GM21619 (cell line): ENCODE results near the gene NINL.

Experiments
- ATAC-seq: cut with Tn5 transposase; IDR thresholded peaks from one replicate; pipeline ENCODE4 v1.9.1; 2021; ENCODE audit not compliant: unreplicated experiment

NINL gene

DNA sequence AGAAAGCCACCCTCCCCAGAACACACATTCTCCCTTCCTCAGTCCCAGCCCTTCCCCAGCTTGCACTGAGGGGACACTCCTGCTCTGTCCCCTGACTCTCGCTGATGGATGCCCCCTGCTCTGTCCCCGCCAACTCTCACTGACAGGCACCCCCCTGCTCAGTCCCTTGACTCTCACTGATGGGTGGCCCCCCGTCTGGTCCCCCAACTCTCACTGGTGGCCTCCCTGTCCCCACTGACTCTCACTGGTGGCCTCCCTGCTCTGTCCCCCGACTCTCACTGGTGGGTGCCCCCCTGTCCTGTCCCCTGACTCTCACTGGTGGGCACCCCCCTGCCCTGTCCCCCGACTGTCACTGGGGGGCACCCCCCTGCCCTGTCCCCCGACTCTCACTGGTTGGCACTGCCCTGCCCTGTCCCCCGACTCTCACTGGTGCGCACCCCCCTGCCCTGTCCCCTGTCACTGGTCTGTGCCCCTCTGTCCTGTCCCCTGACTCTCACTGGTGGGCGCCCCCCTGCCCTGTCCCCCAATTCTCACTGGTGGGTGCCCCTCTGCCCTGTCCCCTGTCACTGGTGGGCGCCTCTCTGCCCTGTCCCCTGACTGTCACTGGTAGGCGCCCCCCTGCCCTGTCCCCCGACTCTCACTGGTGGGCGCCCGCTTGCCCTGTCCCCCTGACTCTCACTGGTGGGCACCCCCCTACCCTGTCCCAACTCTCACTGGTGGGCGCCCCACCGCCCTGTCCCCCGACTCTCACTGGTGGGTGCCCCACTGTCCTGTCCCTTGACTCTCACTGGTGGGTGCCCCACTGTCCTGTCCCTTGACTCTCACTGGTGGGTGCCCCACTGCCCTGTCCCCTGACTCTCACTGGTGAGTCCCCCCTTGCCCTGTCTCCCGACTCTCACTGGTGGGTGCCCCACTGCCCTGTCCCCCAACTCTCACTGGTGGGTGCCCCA, 116.9 kb downstream of the NINL start:
- ATAC-seq, result no peak

DNA sequence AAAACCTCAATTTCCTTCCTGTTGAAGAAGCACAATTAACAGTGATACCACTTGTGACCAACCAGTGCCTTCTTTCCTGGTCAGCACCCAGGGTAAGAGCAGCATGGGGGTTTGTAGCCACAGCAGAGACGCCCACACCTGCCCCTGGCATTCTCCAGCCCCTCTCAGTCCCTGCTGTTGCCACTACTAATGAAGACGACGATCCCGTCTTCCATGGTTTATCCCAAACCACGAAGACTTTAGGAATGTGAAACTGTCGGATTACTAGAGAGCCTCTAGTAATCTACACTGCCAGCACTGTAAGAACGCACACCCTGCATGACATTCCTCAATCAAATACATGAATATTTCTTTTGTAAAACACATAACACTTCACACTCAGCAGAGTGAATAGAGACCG, 117.9 kb downstream of the NINL start:
- no peak for ATAC-seq

DNA sequence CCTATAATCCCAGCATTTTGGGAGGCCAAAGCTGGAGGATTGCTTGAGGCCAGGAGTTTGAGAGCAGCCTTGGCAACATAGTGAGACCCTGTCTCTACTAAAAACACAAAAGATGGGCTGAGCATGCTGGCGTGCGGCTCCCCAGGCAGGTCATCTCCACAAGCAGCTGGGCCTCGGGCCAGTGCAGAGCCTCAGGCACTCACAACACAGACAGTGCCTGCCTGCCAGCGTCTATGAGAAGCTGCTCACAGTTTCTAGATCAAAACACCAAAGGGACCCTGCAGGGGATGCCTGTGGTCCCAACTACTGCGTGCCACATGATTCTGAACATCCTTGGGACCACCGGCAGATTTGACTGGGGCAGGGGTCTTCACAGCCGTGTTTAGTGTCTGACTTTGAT, 118.5 kb downstream of the NINL start:
- no peak for ATAC-seq

DNA sequence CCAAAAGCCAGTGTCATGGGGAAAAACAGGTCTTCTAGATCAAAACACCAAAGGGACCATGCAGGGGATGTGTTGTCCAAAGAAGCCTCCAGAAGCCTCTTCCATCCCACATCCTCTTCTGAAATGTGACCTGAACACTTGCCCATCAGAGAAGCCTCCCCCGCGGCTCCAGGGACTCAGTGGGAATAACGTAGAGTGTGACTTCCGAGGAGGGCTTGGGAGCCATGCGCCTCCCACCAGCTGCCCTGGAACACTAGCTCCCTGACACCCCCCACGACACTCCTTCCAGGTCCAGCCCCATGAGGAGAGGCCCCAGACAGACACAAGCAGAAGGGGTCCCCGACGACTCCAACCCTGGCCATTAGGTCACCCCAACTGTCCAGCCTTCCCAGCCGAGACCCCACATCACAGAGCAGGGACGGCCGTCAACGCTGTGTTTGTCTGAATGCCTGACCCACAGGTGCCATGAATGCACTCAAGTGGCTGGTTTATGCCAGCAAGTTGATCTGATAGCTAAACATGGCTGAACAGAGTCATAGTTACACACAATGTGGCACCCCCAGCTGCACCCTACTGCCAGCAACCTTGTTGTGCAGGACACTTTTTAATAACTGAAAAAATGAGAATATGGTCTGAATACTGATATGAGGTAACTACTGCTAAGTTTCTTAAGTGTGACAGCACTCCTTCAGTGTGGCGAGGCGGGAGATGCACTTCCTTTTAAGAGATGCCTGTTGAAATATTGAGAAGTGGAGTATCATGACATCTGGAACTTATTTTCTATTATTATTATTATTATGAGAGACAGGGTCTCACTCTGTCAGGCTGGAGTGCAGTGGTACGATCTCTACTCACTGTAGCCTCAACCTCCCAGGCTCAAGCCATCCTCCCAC, 119.8 kb downstream of the NINL start:
- no peak for ATAC-seq

DNA sequence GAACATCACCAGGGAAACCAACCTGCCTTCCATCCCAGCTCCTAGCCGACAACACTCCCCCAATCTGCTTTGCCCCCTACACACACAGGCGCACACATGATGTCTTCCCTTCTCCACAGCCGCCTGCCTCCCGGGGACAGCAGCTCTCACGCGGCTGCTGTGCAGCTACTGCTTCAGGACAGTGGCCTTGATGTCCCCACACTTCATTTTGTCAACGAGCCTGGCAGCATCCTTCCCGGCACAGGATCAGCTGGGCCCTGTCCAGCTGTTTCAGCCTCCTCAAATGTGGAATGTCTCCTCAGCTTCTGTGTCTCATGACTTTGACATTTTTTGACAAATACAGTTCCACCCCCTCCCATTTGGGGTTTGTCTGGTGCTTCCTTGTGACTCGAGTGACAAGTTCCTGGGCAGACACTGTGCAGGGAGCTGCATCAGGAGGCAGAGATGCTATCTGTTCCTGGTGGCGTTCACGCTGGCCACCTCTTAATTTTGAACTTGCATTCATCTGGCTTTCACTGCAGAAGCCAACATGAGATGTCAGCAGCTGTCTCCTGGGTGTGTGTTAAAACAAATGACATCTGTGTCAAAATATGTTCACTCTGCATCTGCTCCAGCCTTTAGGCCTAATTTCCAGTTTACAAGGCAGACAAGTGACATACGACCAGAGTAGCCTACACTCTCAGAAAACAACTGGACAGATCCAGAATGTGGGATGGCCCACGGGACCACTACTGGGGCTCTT, 120.7 kb downstream of the NINL start:
- no peak for ATAC-seq

DNA sequence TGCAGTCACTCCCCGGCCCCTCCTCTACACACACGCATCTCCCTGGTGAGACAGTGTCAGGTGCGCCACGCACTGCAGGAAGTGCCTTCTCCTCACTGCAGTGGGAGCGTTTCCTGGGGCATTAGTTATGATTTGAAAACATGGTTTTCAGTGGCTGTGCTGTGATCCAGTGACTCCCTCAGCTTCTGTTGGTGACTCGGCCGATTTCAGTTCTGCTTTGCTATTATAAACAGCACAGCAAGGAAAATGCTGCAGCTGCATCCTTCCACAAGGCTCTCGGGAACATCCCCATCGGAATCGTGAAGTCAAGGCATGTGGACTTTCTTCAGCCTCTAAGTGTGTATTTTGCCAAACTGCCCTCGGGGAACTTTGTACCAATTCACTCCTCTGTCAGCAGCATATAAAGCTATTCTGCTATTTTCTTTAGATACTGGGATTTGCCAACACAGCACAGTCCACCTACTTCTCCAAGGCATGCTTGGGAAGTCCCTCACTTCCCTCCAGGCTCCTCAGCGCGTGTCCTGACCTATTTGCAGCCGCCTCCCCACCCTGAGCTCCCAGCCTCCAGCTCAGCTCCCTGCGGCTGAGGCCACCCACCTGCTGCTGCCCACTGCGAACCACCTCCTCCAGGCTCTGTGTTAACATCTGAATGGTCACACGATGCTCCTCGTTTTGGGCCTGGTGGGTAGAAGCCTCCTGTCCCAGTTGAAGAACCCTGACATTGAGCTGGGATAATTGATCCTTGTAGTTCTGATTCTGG, 123.4 kb downstream of the NINL start:
- ATAC-seq, result no peak

DNA sequence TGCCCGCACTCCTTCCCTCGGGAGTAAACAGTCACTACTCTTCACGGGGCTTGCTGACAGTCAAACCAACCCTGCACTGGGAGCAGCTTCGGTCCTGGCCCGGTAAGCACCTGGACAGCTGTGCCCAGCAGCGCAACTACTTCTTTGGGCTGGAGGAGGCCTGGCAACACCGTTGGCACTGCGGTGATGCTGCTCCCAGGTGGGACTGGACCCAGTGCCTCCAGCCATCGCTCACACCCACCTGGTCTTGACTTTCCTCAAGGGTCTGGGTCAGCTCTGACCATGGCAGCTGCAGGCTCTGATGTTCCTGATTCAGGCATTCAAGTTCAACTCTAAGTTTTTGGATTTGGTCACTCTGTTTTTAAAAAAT, 124.1 kb downstream of the NINL start:
- ATAC-seq, result no peak

DNA sequence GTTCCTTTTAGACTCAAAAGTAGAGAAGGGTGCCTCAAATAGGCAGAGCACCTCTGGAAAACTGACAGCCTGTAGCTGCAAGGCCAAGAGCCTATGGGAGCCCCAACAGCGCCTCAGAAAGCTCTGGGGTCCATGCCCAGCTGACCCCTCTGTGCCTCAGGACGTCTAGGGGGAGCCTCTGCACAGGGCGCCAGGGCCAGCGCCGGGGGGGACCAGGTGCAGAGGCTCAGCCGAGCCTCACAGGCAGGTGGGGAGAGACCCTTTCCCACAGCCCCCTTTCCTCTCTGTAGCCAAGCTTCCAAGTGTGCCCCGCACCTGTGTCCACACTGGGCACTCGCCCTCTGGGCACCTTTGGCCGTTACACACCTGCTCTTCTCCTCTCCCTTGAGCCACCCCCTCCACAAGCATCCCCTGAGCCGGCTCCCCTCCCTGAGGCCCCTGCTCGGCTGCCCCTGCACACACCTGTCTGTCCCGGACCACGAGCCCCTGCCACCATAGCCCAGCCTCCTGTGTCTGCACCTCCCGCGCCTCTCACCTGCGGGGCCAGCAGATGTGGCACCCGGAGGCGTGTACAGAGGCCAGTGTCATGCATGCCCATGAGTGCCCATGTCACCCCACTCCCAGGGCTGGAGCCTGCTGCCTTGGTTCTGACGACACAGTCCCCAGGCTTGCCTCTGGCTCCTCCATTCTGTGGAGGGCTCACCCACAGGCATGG, 124.6 kb downstream of the NINL start:
- no peak for ATAC-seq

DNA sequence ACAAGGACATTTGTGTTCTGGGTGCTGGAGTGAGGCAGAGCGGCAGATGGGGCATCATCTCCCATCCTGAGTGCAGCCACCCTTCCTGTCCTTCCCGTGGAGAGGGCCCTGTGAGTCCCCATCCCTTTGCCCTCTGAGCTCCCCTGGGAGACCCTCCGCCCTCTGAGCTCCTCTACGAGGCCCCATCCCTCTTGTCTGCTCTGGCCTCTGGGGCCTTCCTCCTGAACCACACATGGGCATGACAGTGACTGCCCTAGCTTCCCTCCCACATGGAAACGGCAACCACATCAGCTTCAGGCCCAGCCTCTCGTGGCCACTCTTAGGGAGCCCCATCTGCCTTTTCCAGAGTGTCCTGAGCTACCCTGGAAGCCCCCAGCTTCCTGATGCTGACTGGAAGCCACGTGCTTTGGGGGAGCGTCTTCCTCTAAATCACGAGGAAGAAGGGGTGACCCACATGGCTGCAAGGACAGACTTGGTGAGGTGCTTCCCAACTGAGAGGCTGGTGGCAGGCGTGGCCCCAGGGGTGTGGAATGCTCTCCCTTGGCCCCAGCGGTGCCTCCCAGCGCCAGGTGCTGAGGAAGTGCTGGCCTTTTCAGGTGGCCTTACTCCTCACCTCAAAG, 125.3 kb downstream of the NINL start:
- ATAC-seq, result no peak

DNA sequence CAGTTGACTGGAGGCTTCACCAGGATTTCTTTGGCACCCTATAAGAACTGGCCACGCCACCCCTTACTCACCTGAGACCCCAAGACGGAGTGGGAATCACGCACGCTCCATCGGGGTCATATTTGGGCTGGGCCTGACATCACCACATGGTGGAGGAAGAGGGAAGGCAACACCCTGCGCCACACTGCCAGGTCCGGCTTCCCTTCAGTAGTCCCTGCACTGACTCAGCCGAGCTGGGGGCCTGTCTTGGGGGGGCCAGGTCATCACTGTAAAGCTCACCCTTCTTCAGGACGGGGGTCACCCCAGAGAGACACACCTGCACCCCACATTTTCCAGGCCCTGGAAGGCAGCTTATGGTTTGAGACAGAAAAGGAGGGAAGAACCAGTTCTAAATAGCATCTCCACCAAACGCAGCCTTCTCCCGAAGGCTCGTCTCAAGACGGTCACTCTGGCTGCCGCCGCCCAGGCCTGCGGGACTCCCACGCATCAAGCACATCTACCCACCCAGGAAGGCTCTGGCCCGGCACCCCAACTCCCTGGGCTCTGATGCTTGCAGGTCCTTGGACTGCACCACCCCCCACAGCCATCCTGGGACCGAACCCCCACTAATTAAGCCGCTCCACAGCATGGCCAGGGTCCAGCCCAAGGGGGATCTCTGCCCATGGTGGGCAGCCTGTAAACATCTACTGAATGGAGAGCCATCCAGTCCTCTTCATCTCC, 126.1 kb downstream of the NINL start:
- ATAC-seq, result no peak

DNA sequence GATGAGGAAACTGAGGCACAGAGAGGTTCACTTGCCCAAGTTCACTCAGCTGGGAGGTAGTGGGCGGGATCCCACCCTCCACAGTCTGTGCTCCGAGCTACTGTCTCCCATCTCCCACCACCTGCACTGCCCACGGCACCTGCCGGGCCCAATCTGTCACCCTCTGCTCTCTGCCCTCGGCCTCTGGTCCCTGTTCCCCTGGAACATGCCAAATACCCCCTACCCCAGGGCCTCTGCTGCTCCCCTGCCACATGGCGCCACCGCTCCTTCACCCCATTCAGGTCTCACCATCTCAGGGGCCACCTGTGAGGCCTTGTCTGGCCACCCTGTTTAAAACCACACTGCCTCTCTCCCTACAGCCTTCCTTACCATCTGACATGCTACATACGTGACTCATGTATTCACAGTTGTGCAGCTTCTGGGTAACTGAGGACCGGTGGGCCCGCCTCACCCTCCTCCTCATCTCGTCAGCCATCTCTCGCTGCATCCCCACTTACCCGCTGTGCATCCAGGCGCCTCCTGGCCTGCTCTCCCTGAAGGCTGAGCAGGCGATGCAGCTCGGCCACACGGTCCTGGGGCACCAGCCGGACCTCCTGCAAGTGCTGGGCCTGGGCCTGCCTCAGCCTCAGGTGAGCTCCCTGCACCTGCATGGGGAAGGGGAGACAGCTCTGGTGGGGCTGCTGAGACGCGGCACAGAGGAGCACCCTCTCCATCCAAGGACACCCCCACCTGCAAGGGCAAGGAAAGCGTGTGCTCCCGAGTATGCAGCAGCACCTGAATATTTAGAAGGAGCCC, 127.2 kb downstream of the NINL start:
- no peak for ATAC-seq

DNA sequence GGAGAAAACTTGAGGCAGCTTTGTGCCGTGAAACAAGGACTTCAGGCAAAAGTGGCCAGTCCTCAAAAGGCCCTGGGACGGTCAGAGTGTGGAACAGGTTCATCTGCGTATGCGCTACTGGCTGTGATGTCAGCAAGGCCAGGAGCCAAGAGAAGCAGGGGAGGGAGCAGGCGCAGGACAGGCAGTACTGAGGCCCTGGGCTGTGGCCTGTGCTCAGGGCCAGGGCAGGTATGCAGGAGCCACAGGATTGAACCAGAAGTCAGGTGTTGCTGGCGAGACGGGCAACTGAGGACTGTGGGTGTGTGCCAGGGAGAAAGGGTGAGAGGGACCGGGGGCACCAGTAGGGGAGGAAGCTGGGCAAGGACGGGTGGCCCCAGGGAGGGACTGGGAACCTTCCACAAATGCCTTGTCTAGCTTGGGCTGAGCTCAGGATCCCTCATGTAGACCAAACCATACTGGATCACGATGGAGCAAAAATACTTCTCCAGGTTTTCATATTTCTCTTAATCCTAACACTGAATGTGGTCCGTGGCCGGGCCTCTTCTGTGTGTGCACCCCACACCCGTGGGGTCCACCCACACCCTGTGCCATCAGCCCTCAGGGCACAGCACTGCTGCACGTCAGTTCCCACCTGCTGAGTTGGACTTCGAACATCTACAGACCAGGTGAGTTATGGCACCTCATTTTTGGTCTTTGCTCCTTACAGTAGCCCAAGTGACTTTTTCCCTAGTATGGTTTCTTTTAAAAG, 131.0 kb downstream of the NINL start:
- ATAC-seq, result no peak

DNA sequence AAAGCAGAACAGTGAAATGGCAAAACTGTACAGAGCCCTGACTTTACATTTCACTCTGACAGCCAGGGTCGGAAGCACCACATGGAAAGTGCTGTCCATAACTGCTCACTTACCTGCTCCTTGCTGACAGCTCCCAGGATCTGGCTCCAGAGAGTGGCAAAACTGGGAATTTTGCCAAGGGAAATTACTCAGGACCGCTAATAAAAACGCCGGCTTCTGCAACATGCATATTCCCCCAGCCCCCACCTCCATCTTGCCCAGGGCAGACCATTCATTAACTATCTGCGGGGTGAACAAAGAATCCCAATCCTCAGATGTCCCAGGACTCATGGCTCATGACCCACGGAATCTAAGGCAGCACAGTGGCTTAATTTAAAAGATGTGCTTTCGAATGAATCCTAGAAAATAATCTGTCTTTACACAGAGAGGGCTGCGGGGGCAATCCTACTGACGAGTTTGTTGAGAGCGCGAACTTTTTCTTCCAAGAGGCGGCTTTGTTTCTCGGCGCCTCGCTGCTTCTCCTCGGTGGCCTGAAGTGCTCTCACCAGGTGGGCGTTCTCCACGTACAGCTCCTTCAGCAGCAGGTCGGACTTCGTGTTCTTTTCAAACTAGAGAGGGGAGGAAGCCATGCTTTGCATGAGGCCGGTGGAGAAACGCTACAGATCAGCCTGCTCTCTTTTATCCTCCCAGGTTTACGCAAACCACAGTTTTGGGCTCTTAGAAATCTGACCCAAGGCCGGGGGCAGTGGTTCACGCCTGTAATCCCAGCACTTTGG, 132.1 kb downstream of the NINL start:
- ATAC-seq, result no peak

DNA sequence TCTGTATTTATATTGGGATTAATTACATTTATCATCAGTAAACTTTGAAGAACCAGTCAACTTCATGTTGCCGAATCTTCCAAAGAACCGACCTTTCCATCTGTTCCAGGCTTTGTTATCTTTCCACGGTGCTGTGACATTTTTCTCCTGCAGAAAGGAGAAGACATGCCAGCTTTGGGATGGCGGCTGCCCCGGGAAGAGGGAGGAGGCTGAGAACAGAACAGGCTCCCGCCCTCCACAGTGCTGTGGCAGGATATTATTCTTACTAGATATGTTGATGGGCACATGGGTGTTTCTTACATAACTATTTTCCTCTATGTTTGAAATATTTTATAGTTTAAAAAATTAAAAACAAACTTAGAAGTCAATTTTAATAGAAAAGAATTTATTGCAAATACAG, 133.0 kb downstream of the NINL start:
- ATAC-seq, result no peak

DNA sequence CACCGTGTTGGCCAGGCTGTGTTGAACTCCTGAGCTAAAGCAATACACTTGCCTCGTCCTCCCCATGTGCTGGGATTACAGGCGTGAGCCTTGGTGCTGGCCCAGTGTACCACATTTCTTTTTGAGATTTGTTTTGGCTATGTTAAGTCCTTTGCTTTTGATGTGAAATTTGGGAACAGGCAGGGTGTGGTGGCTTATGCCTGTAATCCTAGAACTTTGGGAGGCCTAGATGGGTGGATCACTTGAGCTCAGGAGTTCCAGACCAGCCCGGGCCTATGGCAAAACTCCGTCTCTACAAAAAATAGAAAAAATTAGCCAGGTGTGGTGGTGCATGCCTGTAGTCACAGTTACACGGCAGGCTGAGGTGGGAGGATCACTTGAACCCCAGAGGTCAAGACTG, 137.7 kb downstream of the NINL start:
- no peak for ATAC-seq

DNA sequence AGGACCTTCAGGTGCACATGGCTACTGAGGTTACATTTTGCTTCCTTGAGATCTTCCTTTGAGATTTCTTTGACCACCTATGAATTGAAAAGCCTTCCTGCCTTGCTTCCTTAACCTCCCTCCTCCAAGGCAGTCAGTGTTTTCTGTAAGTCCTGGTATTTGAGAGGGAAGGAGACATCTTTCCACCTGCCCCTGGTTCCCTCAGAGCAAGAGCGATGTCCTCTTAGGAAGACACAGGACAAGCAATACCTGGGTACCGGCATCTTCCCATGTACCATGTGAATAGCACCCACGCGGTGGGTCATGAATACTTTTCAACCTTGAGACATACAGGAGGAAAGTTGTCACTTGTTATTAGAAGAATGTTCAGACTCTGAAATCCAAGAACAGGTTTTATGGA, 140.8 kb downstream of the NINL start:
- ATAC-seq, result no peak

DNA sequence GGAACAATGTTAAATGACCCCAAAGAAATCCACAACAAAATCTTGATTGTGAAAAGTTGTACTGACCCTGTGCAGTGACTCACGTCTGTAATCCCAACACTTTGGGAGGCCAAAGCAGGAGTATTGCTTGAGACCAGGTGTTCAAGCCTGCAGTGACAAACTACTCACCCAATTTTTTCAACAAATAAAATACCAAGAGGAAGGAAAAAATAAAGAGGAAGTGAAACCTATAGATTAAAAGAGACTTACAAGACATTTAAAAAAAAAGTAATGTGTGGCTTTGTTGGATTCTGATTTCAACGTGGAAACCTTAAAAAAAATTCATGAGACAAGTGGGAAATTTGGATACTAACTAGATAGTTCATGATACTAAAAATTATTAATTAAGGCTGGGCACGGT, 146.0 kb downstream of the NINL start:
- no peak for ATAC-seq
